Measurements from ENCODE around the gene HNRNPM.

Gene HNRNPM

DNA sequence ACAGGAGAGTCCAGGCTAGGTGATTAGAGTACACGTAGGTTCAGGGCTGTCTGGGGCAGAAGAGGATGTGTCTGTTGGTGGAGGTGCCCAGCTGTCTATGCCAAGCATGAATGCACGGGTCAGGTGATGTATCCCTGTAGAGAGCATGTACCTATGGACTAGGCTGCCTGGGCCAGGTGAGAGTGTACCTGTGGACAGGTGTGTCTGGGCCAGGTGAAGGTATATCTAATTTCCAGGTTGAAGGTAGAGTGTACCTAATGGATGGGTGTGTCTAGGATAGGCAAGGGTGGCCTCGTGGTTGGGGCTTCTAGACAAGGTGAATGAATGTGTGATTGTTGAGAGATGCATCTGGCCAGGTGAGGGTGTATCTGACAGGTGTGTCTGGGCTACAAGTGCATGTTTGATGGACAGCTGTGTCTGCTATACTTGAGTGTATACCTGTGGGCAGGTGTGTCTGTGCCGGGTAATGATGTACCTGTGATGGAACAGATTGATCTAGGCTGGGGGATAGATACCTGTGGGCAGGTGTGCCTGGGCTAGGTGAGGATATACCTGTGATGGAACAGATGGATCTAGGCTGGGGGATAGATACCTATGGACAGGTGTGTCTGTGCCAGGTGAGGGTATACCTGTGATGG is 84.7 kb downstream of the HNRNPM start:
- Histone ChIP-seq H3K9me3 (ENCODE audit: insufficient read depth, low read length, severe bottlenecking) (no peaks in the 10 kb centered on the region), H3K4me2 (ENCODE audit: insufficient read depth, low read length) (no peak overlapping the region), H3K4me1 (ENCODE audit: insufficient read depth, low read length) (no peaks in the 10 kb centered on the region), H3K4me3 (ENCODE audit: low read depth in 1 of 2, low read length in 2 of 2) (no peak overlapping the region), H3K9ac (ENCODE audit: low read depth, low read length) (no peak overlapping the region), H3K27ac (ENCODE audit: low read length) (no peak overlapping the region), H3K79me2 (ENCODE audit: insufficient read depth, low read length) (no peaks in the 10 kb centered on the region), H4K20me1 (ENCODE audit: insufficient read depth, low read length) (no peaks in the 10 kb centered on the region), H3K36me3 (ENCODE audit: insufficient read depth, low read length) (no peaks in the 10 kb centered on the region), H2AFZ (ENCODE audit: low read depth, low read length) (no peak overlapping the region), H3K27me3 (ENCODE audit: insufficient read depth, low read length, poor library complexity) (no peaks in the 10 kb centered on the region)
- TF ChIP-seq, protein P1, sequence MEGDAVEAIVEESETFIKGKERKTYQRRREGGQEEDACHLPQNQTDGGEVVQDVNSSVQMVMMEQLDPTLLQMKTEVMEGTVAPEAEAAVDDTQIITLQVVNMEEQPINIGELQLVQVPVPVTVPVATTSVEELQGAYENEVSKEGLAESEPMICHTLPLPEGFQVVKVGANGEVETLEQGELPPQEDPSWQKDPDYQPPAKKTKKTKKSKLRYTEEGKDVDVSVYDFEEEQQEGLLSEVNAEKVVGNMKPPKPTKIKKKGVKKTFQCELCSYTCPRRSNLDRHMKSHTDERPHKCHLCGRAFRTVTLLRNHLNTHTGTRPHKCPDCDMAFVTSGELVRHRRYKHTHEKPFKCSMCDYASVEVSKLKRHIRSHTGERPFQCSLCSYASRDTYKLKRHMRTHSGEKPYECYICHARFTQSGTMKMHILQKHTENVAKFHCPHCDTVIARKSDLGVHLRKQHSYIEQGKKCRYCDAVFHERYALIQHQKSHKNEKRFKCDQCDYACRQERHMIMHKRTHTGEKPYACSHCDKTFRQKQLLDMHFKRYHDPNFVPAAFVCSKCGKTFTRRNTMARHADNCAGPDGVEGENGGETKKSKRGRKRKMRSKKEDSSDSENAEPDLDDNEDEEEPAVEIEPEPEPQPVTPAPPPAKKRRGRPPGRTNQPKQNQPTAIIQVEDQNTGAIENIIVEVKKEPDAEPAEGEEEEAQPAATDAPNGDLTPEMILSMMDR (IDR thresholded peaks at IDR 0.05; ENCODE audit: borderline replicate concordance, extremely low read depth, low read length, poor library complexity, severe bottlenecking), result no peak
- no peak for TF ChIP-seq EZH2 (IDR thresholded peaks at IDR 0.05; ENCODE audit: borderline replicate concordance, low read depth, low read length, severe bottlenecking)
- ATAC-seq (ENCODE audit: insufficient read depth, low read depth) (no peak), DNase-seq (no peak)

DNA sequence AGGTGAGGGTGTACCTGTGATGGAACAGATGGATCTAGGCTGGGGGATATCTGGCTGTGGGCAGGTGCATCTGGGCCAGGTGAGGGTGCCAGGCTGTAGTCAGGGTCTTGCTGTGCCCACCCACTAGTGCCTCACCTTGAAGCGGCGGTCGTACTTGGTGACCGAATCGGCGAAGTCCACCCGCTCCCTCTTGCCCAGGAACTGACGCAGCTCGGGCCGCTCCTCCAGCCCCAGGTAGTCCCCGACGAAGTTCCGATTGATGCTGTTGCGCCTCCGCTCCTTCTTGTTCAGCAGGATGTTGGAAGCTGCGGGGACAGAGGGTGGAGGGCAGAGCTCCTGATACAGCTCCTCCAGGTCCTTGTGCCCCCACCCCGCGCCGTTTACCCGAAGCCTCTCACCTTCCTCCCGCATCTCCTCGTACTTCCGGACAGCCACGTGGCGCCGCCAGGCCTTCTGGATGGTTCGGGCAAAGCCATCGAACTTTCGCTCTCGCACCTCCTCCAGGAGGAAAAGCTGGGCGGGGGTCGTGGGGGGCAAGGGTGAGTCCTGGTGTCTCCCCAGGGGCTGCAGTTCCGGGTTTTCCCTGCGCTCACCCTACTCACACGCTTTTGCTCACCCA is 85.4 kb downstream of the HNRNPM start:
- H3K9me3 ChIP-seq (ENCODE audit: insufficient read depth, low read length, severe bottlenecking), result no peaks in the 10 kb centered on the region
- TF ChIP-seq, protein P1 (IDR thresholded peaks at IDR 0.05; ENCODE audit: borderline replicate concordance, extremely low read depth, low read length, poor library complexity, severe bottlenecking), result no peak
- no peak for TF ChIP-seq EZH2 (IDR thresholded peaks at IDR 0.05; ENCODE audit: borderline replicate concordance, low read depth, low read length, severe bottlenecking)
- no peak for DNase-seq
- no peak overlapping the region for H3K27ac ChIP-seq (ENCODE audit: low read length)
- no peaks in the 10 kb centered on the region for H3K79me2 ChIP-seq (ENCODE audit: insufficient read depth, low read length)
- H3K9ac ChIP-seq (ENCODE audit: low read depth, low read length), result no peak overlapping the region
- no peak overlapping the region for H3K4me3 ChIP-seq (ENCODE audit: low read depth in 1 of 2, low read length in 2 of 2)
- H3K4me1 ChIP-seq (ENCODE audit: insufficient read depth, low read length), result no peaks in the 10 kb centered on the region
- no peak overlapping the region for H3K4me2 ChIP-seq (ENCODE audit: insufficient read depth, low read length)
- H3K36me3 ChIP-seq (ENCODE audit: insufficient read depth, low read length), result no peaks in the 10 kb centered on the region
- H4K20me1 ChIP-seq (ENCODE audit: insufficient read depth, low read length), result no peaks in the 10 kb centered on the region
- no peak for ATAC-seq (ENCODE audit: insufficient read depth, low read depth)
- no peak overlapping the region for H2AFZ ChIP-seq (ENCODE audit: low read depth, low read length)
- H3K27me3 ChIP-seq (ENCODE audit: insufficient read depth, low read length, poor library complexity), result no peaks in the 10 kb centered on the region

DNA sequence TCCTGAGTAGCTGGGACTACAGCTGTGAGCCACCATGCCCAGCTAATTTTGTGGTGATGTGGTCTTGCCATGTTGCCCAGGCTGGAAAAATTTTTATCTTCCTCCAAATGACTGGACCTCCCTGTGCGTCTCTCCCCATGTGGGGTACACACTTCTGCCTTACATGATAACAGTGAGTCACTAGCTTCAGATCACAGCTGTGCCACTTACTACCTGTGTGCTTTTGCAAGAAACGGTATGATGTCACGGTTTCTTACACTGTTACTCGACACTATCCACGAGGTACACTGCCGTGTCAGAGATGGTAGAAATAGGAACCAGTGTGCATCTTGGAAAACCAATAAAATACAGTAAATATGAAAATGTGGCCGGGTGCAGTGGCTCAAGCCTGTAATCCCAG is 86.7 kb downstream of the HNRNPM start:
- no peak overlapping the region for H3K4me3 ChIP-seq (ENCODE audit: low read depth in 1 of 2, low read length in 2 of 2)
- no peaks in the 10 kb centered on the region for H4K20me1 ChIP-seq (ENCODE audit: insufficient read depth, low read length)
- DNase-seq, result no peak
- no peaks in the 10 kb centered on the region for H3K79me2 ChIP-seq (ENCODE audit: insufficient read depth, low read length)
- H3K9ac ChIP-seq (ENCODE audit: low read depth, low read length), result no peak overlapping the region
- no peak overlapping the region for H3K4me2 ChIP-seq (ENCODE audit: insufficient read depth, low read length)
- no peak for ATAC-seq (ENCODE audit: insufficient read depth, low read depth)
- no peak overlapping the region for H2AFZ ChIP-seq (ENCODE audit: low read depth, low read length)
- no peaks in the 10 kb centered on the region for H3K36me3 ChIP-seq (ENCODE audit: insufficient read depth, low read length)
- no peak for TF ChIP-seq EZH2 (IDR thresholded peaks at IDR 0.05; ENCODE audit: borderline replicate concordance, low read depth, low read length, severe bottlenecking)
- TF ChIP-seq, protein P1 (IDR thresholded peaks at IDR 0.05; ENCODE audit: borderline replicate concordance, extremely low read depth, low read length, poor library complexity, severe bottlenecking), result no peak
- H3K27ac ChIP-seq (ENCODE audit: low read length), result no peak overlapping the region
- no peaks in the 10 kb centered on the region for H3K27me3 ChIP-seq (ENCODE audit: insufficient read depth, low read length, poor library complexity)
- H3K9me3 ChIP-seq (ENCODE audit: insufficient read depth, low read length, severe bottlenecking), result no peaks in the 10 kb centered on the region
- H3K4me1 ChIP-seq (ENCODE audit: insufficient read depth, low read length), result no peaks in the 10 kb centered on the region
